Measurements from ENCODE around the gene LRRC17. TPM values are rescaled to one million over a fixed set of nuclear protein-coding genes. Genes with fewer than 3 reads are reported as not detected.
"Not testable (repeated sequence)": the region's sequence is repeated elsewhere in the genome, so short reads cannot be mapped to it uniquely, and the experiment has no call there.

LRRC17 gene
- total and polyA plus RNA-seq, 12 donors: 1.5 to 26.3 (median 3.3) TPM

DNA sequence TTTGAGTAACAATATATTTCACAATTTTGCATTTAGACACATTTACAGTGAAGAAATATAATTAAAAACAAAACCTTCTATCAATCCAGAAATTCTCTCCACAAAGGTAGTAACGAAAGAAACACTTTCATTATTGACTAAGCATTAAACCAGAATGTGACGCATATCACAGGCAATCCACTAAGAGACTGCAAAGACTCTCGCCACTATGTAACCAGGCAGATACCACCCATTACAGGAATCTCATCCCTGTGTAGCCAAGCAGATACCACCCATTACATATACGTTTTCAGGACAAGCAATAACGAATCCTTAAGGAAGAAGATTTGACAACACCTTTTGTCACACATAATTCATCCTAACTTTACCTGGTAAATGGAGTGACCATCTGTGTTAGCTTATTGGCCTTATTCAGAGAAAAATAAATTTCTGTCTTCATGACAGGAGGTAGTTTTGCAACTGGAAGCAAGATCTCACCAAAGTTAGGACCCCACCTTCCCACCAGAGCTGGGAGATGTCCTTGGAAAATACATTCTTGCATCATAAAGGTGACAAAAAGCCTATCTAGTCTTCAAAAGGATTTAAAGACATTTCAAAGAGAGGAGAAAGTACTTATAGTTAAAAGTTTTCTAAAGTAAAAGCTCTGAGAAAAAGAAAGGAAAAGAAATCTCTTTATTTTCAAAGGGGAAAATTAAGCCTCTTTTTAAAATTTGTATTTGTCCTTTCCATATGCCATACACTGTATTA lies 30.8 kb downstream of the LRRC17 start:
- Histone ChIP-seq H3K9me3 (replicated peaks in 1 of 3) (no peaks in the 10 kb centered on the region), H3K4me1 (replicated peaks in 1 of 2) (peaks cover 0 to 4% of the 10 kb centered on the region in 2 donors), H3K36me3 (replicated peaks in 1 of 2) (no peaks in the 10 kb centered on the region), H3K27ac (no peak overlapping the region), H3K4me3 (no peak overlapping the region), H3K27me3 (no peaks in the 10 kb centered on the region)
- no peak for TF ChIP-seq POLR2A (IDR thresholded peaks at IDR 0.05)
- TF ChIP-seq, protein P1, sequence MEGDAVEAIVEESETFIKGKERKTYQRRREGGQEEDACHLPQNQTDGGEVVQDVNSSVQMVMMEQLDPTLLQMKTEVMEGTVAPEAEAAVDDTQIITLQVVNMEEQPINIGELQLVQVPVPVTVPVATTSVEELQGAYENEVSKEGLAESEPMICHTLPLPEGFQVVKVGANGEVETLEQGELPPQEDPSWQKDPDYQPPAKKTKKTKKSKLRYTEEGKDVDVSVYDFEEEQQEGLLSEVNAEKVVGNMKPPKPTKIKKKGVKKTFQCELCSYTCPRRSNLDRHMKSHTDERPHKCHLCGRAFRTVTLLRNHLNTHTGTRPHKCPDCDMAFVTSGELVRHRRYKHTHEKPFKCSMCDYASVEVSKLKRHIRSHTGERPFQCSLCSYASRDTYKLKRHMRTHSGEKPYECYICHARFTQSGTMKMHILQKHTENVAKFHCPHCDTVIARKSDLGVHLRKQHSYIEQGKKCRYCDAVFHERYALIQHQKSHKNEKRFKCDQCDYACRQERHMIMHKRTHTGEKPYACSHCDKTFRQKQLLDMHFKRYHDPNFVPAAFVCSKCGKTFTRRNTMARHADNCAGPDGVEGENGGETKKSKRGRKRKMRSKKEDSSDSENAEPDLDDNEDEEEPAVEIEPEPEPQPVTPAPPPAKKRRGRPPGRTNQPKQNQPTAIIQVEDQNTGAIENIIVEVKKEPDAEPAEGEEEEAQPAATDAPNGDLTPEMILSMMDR (IDR thresholded peaks at IDR 0.05): no peak
- DNase-seq: no peak
- intact Hi-C loops (cut with DNase I): no loop called here
- 78 to 87% (median 84%) methylated on average over 5 of the region's 5 CpGs for WGBS, 4 donors

GRCh38 chr7:102944241-102944640 lies 31.4 kb downstream of the LRRC17 start:
- WGBS, 4 donors: 95 to 96% (median 96%) methylated on average over 4 of the region's 4 CpGs
- TF ChIP-seq, protein P1 (IDR thresholded peaks at IDR 0.05): no peak
- no peak for TF ChIP-seq POLR2A (IDR thresholded peaks at IDR 0.05)
- intact Hi-C loops (cut with DNase I): no loop called here

DNA sequence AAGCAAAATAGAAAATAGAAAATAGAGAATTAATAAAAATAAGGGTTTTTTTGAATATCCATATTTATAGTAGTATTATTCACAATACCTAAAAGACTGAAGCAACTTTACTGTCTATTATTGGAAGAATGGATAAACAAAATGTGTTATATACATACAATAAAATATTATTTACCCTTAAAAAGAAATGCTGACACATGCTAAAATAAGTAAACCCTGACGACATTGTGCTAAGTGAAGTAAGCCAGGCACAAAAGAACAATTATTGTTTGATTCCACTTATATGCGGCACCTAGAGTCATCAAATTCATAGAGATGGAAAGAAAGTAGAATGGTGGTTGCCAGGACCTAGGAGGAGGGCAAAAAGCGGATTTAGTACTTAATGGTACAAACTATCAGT lies 39.0 kb downstream of the LRRC17 start:
- TF ChIP-seq POLR2A (IDR thresholded peaks at IDR 0.05): no peak
- TF ChIP-seq, protein P1 (IDR thresholded peaks at IDR 0.05): no peak
- H3K9me3 ChIP-seq (replicated peaks in 1 of 3): no peaks in the 10 kb centered on the region
- DNase-seq: no peak
- no peaks in the 10 kb centered on the region for H3K36me3 ChIP-seq (replicated peaks in 1 of 2)
- H3K4me3 ChIP-seq: no peak overlapping the region
- H3K4me1 ChIP-seq (replicated peaks in 1 of 2): no peaks in the 10 kb centered on the region
- WGBS, 4 donors: 90 to 97% (median 95%) methylated on average over 3 of the region's 3 CpGs
- intact Hi-C loops (cut with DNase I): no loop called here
- no peak overlapping the region for H3K27ac ChIP-seq
- H3K27me3 ChIP-seq: no peaks in the 10 kb centered on the region

More at GRCh38 chr7:102944241-102944640, 31.4 kb downstream of the LRRC17 start:
- Histone ChIP-seq H3K27me3 (no peaks in the 10 kb centered on the region), H3K27ac (no peak overlapping the region), H3K36me3 (replicated peaks in 1 of 2) (no peaks in the 10 kb centered on the region), H3K9me3 (replicated peaks in 1 of 3) (no peaks in the 10 kb centered on the region), H3K4me1 (replicated peaks in 1 of 2) (no peaks in the 10 kb centered on the region), H3K4me3 (no peak overlapping the region)
- no peak for DNase-seq

- no peaks in the 10 kb centered on the region for H3K4me1 ChIP-seq (replicated peaks in 1 of 2)
- TF ChIP-seq, protein P1 (IDR thresholded peaks at IDR 0.05): no peak
- TF ChIP-seq POLR2A (IDR thresholded peaks at IDR 0.05): no peak
- intact Hi-C loops (cut with DNase I): no loop called here
- H3K27me3 ChIP-seq: no peaks in the 10 kb centered on the region
- H3K27ac ChIP-seq: no peak overlapping the region
- no peaks in the 10 kb centered on the region for H3K9me3 ChIP-seq (replicated peaks in 1 of 3)
- no peak overlapping the region for H3K4me3 ChIP-seq
- DNase-seq: no peak
- H3K36me3 ChIP-seq (replicated peaks in 1 of 2): no peaks in the 10 kb centered on the region
These were observed 40.6 kb downstream of the LRRC17 start for GRCh38 chr7:102953406-102953805.

GRCh38 chr7:102954359-102954758 lies 41.6 kb downstream of the LRRC17 start:
- DNase-seq: not testable (repeated sequence)

GRCh38 chr7:102958004-102958403 lies 45.2 kb downstream of the LRRC17 start:
- H3K27ac ChIP-seq; intact Hi-C loops (cut with DNase I); H3K36me3 ChIP-seq (replicated peaks in 1 of 2); DNase-seq; H3K4me3 ChIP-seq; H3K27me3 ChIP-seq; H3K9me3 ChIP-seq (replicated peaks in 1 of 3); H3K4me1 ChIP-seq (replicated peaks in 1 of 2): not testable (repeated sequence)
- WGBS, 4 donors: 90 to 98% (median 96%) methylated on average over 3 of the region's 3 CpGs

More at GRCh38 chr7:102954359-102954758, 41.6 kb downstream of the LRRC17 start:
- H3K4me3 ChIP-seq; H3K9me3 ChIP-seq (replicated peaks in 1 of 3); H3K27me3 ChIP-seq; H3K4me1 ChIP-seq (replicated peaks in 1 of 2); H3K27ac ChIP-seq; intact Hi-C loops (cut with DNase I); H3K36me3 ChIP-seq (replicated peaks in 1 of 2): not testable (repeated sequence)
- 88 to 95% (median 94%) methylated on average over 4 of the region's 4 CpGs for WGBS, 4 donors

GRCh38 chr7:102961993-102962392 lies 49.2 kb downstream of the LRRC17 start:
- 40 to 91% (median 79%) methylated on average over 1 of the region's 2 CpGs for WGBS, 4 donors
- intact Hi-C loops (cut with DNase I): not testable (repeated sequence)

More at GRCh38 chr7:102961993-102962392, 49.2 kb downstream of the LRRC17 start:
- H3K27me3 ChIP-seq; H3K4me3 ChIP-seq; H3K36me3 ChIP-seq (replicated peaks in 1 of 2); DNase-seq; H3K4me1 ChIP-seq (replicated peaks in 1 of 2); H3K9me3 ChIP-seq (replicated peaks in 1 of 3); H3K27ac ChIP-seq: not testable (repeated sequence)

Measured in adrenal gland (tissue), 12 donors.